EH (cell line): ENCODE measurements around the gene VPS37B.
A peak's percentile ranks its signal among the peaks of the same experiment; 100 is the strongest.

ENCODE experiments used
- DNase-seq: peaks from one replicate; pipeline ENCODE4 v3.0.0-alpha.2; 2015; ENCODE audit warnings: low read depth

VPS37B gene

GRCh38 chr12:122895704-122896636, at the start of gene VPS37B:
TSS of gene VPS37B (minus strand) at chr12:122896124. CDS start at chr12:122896062, 62 bp downstream.
- DNase-seq, result peak; percentile 81

- peak; percentile 50 for DNase-seq
These were observed 49.0 kb upstream of the VPS37B start for GRCh38 chr12:122944605-122945592.

GRCh38 chr12:122943196-122943595, 47.3 kb upstream of the VPS37B start:
- no peak for DNase-seq

- DNase-seq, result peak; percentile 37
These were observed 46.7 kb upstream of the VPS37B start for GRCh38 chr12:122942637-122943036.

GRCh38 chr12:122941351-122941750, 45.4 kb upstream of the VPS37B start:
- DNase-seq, result peak; percentile 58

GRCh38 chr12:122939125-122939524, 43.2 kb upstream of the VPS37B start:
- no peak for DNase-seq

- DNase-seq, result no peak
These were observed 41.7 kb upstream of the VPS37B start for GRCh38 chr12:122937622-122938091.

GRCh38 chr12:122935318-122935717, 39.4 kb upstream of the VPS37B start:
- DNase-seq, result no peak

- no peak for DNase-seq
These were observed 38.8 kb upstream of the VPS37B start for GRCh38 chr12:122934722-122935121.

- no peak for DNase-seq
These were observed 36.3 kb upstream of the VPS37B start for GRCh38 chr12:122932207-122932606.

GRCh38 chr12:122929812-122930211, 33.9 kb upstream of the VPS37B start:
- DNase-seq, result no peak

- DNase-seq, result no peak
These were observed 33.2 kb upstream of the VPS37B start for GRCh38 chr12:122929148-122929538.

- no peak for DNase-seq
These were observed 32.7 kb upstream of the VPS37B start for GRCh38 chr12:122928404-122929147.

GRCh38 chr12:122927756-122928403, 32.0 kb upstream of the VPS37B start:
- DNase-seq, result no peak

GRCh38 chr12:122921917-122922316, 26.0 kb upstream of the VPS37B start:
- DNase-seq, result no peak

- no peak for DNase-seq
These were observed 24.8 kb upstream of the VPS37B start for GRCh38 chr12:122920687-122921086.

GRCh38 chr12:122918827-122919226, 22.9 kb upstream of the VPS37B start:
- peak; percentile 64 for DNase-seq

- DNase-seq, result peak; percentile 93
These were observed 21.7 kb upstream of the VPS37B start for GRCh38 chr12:122917507-122918121.

- no peak for DNase-seq
These were observed 13.7 kb upstream of the VPS37B start for GRCh38 chr12:122909442-122910288.

GRCh38 chr12:122908915-122909314, 13.0 kb upstream of the VPS37B start:
- no peak for DNase-seq
